Activated B cell treated with CpG ODN at 0.5 μM for 24 hours (primary cell): Measurements from ENCODE around the gene MRPL38. TPM values are rescaled to one million over a fixed set of nuclear protein-coding genes. Genes with fewer than 3 reads are reported as not detected.

Experiments
- ATAC-seq: fragments of 200-7000 bp; cut with Tn5 transposase; one replicate; pipeline ENCODE4 v1.10.0; 2021; ENCODE audit warnings: low read depth, mild to moderate bottlenecking, moderate library complexity
- CTCF ChIA-PET: fragments of 350-600 bp; sonication (Branson Sonifier 250); formaldehyde crosslinking; loops from one replicate; lab custom pipeline; 2021; ENCODE audit warnings: antibody characterized with exemption; lab: Charles Lee
- POLR2A ChIA-PET: fragments of 350-600 bp; sonication (Branson Sonifier 250); formaldehyde crosslinking; loops from one replicate; lab custom pipeline; 2021; ENCODE audit warnings: antibody characterized with exemption; lab: Charles Lee
- DNase-seq: peaks from one replicate; pipeline ENCODE4 v3.0.0; 2022
- H3K27ac Mint-ChIP-seq: one replicate; pipeline ENCODE4 v1.8.0; 2020; ENCODE audit warnings: mixed read lengths
- H3K27me3 Mint-ChIP-seq: one replicate; pipeline ENCODE4 v1.8.0; 2021; ENCODE audit warnings: mixed read lengths
- H3K36me3 Mint-ChIP-seq: one replicate; pipeline ENCODE4 v1.8.0; 2021; ENCODE audit warnings: low read depth, mixed read lengths
- H3K4me1 Mint-ChIP-seq: one replicate; pipeline ENCODE4 v1.8.0; 2021; ENCODE audit warnings: mixed read lengths
- H3K4me3 Mint-ChIP-seq: one replicate; pipeline ENCODE4 v1.8.0; 2020; ENCODE audit warnings: mild to moderate bottlenecking, mixed read lengths
- H3K9me3 Mint-ChIP-seq: one replicate; pipeline ENCODE4 v1.8.0; 2020; ENCODE audit warnings: mixed read lengths
- intact Hi-C: fragments of 100-400 bp; cut with micrococcal nuclease; formaldehyde crosslinking; loops from one replicate; pipeline ENCODE4 v1.15.1; 2024
- total RNA-seq: library from RNA; stranded (reverse); gene quantifications from 2 replicates; pipeline ENCODE4 v1.2.3, GENCODE V29; 2022
- TF ChIP-seq, protein P1 (sequence below): fragments of 200-600 bp; IDR thresholded peaks from one replicate; pipeline ENCODE4 v1.8.0; 2022; ENCODE audit warnings: antibody characterized with exemption, mild to moderate bottlenecking

The MRPL38 gene
- total RNA-seq, 1 donor from 2014 or later: 137 TPM

DNA sequence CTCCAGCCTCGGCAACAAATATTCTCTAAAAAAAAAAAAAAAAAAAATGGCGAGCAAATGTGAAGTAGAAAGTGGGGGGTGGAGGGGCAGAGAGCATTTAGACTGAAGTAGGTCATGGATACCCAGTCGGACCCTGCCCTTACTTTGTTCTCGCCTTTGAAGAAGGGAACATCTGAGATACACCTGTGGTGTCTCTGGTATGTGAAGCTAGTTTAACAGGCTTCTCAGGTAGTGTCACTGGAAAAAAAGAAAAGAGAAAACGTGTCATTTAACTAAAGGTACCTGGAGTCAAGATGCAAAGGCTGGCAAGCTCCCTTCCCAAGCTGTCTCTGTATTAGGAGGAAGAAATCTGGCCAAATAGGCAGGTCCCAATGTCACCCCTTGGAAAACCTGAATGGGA, 28.2 kb upstream of the MRPL38 start:
- Mint-ChIP-seq H3K27me3 (no peaks in the 10 kb centered on the region), H3K4me3 (no peak overlapping the region), H3K9me3 (no peaks in the 10 kb centered on the region), H3K27ac (no peak overlapping the region), H3K4me1 (no peaks in the 10 kb centered on the region), H3K36me3 (no peaks in the 10 kb centered on the region)
- ChIA-PET POLR2A (interaction anchor here (0.7 kb wide), 1 partner anchor 778 kb away, joined by 5 read pairs; no protein-coding TSS in a partner anchor), CTCF (no interaction called here)
- DNase-seq: no peak
- intact Hi-C loops: no loop called here
- no peak for ATAC-seq
- TF ChIP-seq, protein P1, sequence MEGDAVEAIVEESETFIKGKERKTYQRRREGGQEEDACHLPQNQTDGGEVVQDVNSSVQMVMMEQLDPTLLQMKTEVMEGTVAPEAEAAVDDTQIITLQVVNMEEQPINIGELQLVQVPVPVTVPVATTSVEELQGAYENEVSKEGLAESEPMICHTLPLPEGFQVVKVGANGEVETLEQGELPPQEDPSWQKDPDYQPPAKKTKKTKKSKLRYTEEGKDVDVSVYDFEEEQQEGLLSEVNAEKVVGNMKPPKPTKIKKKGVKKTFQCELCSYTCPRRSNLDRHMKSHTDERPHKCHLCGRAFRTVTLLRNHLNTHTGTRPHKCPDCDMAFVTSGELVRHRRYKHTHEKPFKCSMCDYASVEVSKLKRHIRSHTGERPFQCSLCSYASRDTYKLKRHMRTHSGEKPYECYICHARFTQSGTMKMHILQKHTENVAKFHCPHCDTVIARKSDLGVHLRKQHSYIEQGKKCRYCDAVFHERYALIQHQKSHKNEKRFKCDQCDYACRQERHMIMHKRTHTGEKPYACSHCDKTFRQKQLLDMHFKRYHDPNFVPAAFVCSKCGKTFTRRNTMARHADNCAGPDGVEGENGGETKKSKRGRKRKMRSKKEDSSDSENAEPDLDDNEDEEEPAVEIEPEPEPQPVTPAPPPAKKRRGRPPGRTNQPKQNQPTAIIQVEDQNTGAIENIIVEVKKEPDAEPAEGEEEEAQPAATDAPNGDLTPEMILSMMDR: no peak

DNA sequence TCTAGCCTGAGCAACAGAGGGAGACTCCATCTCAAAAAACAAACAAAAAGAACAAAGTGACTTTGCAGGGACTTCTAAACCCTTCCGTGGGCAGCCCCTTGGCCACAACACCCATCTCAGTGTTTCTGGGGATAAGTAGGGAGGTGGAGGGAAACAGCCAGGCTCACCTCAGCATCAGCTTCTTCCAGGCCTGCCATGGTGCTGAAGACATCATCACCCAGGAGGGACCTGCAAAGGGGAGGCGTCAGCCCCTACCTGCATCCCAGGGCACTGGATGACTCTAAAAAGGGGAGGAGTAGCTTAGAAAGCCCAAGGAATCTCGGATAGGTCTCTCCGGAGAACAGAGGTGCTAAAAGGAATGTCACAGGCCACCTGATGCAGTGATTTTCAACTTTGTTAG, 26.4 kb upstream of the MRPL38 start:
- no peaks in the 10 kb centered on the region for H3K9me3 Mint-ChIP-seq
- CTCF ChIA-PET: no interaction called here

DNA sequence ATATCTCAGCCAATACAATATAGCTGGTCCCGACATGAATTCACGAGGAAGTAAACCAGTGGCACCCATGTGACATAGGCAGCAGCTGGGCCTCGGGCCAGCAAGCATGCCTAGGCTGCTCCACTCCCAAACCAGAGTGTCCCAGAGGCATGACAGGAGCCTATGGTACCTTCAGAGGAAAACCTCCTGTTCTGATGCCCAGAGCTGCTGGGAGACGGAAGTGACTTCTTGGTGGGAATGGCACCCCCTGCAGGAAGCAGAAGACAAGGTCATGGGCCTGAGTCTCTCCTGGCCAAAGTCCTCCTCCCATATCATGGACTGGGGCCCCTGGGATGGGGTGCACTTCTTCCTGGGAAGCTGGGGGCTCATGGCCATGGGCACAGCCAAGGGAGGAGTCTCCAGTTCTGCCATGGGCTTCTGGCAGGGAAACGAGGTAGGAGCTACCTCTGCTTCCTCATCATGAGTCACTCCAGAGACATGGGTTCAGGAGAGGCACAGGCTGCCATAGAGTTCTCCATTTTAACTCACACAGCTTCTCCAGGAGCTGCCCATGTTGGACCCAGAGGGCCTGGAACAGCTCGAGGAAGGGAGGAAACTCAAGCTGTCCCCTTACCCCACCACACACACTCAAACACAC, 22.7 kb upstream of the MRPL38 start:
- intact Hi-C loops: no loop called here
- H3K4me1 Mint-ChIP-seq: no peaks in the 10 kb centered on the region
- TF ChIP-seq, protein P1: no peak
- no peak overlapping the region for H3K27ac Mint-ChIP-seq
- CTCF ChIA-PET: interaction anchor here (1.1 to 1.7 kb wide), 2 partner anchors 22 to 78 kb away, joined by 3 to 4 read pairs; partner anchors contain the start of gene MRPL38
- DNase-seq: no peak
- no peak for ATAC-seq
- H3K36me3 Mint-ChIP-seq: peaks cover 2% of the 10 kb centered on the region
- H3K4me3 Mint-ChIP-seq: no peak overlapping the region
- no peaks in the 10 kb centered on the region for H3K27me3 Mint-ChIP-seq
- H3K9me3 Mint-ChIP-seq: no peaks in the 10 kb centered on the region
- POLR2A ChIA-PET: no interaction called here

More for the DNA sequence above, 26.4 kb upstream of the MRPL38 start:
- intact Hi-C loops: no loop called here
- TF ChIP-seq, protein P1: no peak
- no peak overlapping the region for H3K27ac Mint-ChIP-seq
- DNase-seq: no peak
- no peaks in the 10 kb centered on the region for H3K4me1 Mint-ChIP-seq
- no peaks in the 10 kb centered on the region for H3K36me3 Mint-ChIP-seq
- H3K4me3 Mint-ChIP-seq: no peak overlapping the region
- ATAC-seq: no peak
- H3K27me3 Mint-ChIP-seq: no peaks in the 10 kb centered on the region
- POLR2A ChIA-PET: interaction anchor here (0.8 kb wide), 1 partner anchor 33 kb away, joined by 3 read pairs; no protein-coding TSS in a partner anchor

DNA sequence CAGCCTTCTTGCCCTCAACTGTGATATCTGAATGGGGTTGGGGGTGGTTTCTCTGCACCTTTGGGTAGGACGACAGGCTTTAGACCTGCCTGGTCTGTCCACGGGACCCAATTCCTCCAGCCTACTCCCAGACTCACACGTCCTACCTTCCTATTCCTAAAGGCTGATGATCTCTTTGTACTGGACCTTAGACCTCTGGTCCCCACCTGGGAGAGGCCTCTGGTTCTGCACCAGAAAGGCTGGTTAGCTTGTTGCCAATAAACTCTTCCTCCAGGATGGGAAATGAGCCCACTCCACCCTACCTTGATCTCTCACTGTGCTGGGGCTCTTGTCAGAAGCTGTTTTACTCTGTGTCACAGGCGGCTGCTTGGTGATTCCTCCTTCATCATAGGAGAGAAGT, 21.8 kb upstream of the MRPL38 start:
- ChIA-PET POLR2A (no interaction called here), CTCF (interaction anchor here (0.7 to 1.7 kb wide), 3 partner anchors 21 to 88 kb away, joined by 3 to 4 read pairs (median 3); partner anchors contain the start of gene MRPL38)
- intact Hi-C loops: no loop called here
- TF ChIP-seq, protein P1: no peak
- Mint-ChIP-seq H3K9me3 (no peaks in the 10 kb centered on the region), H3K27ac (no peak overlapping the region), H3K36me3 (peaks cover 2% of the 10 kb centered on the region), H3K4me3 (no peak overlapping the region), H3K27me3 (no peaks in the 10 kb centered on the region), H3K4me1 (no peaks in the 10 kb centered on the region)
- DNase-seq (no peak), ATAC-seq (no peak)

DNA sequence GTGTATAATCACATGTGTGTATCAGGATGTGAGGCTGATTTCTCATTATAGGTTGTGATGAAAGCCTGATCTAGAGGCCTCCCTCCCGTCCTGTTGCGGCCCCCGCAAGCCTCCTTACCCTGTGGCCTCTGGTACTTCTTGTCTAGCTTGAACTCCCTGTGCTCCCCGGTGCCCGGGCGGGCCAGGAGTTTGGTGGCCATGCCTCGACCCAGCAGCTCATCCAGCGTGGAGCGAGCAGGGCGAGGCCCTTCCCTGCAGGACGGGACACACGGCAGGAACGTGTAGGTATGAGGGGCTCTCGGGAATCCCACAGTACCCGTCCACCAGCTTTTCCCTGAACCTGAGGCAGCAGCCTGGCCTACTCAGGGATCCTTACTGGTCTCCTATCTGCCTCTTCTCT, 21.2 kb upstream of the MRPL38 start:
- peaks cover 2% of the 10 kb centered on the region for H3K36me3 Mint-ChIP-seq

More for the DNA sequence above, 21.2 kb upstream of the MRPL38 start:
- Mint-ChIP-seq H3K4me1 (no peaks in the 10 kb centered on the region), H3K27ac (no peak overlapping the region), H3K9me3 (no peaks in the 10 kb centered on the region), H3K4me3 (no peak overlapping the region), H3K27me3 (no peaks in the 10 kb centered on the region)
- ChIA-PET CTCF (interaction anchor here (0.7 to 1.7 kb wide), 2 partner anchors 80 to 88 kb away, joined by 3 to 4 read pairs; no protein-coding TSS in a partner anchor), POLR2A (interaction anchor here (1.0 kb wide), 1 partner anchor 15 kb away, joined by 3 read pairs; the partner anchor contains the start of gene FBF1)
- ATAC-seq (no peak), DNase-seq (no peak)
- intact Hi-C loops: no loop called here
- TF ChIP-seq, protein P1: no peak
